HepG2 (cell line): ENCODE measurements around the gene CHEK2. TPM values are rescaled to one million over a fixed set of nuclear protein-coding genes. Genes with fewer than 3 reads are reported as not detected.

ENCODE experiments used
- ATAC-seq: fragments of 200-7000 bp; cut with Tn5 transposase; 3 replicates; pipeline ENCODE4 v1.9.1; 2020; ENCODE audit warnings: mild to moderate bottlenecking, moderate library complexity
- BruUV-seq: library from RNA; stranded (reverse); fragments of 400-500 nt; replicated peaks from 2 replicates; lab custom pipeline; 2021; lab: Mats Ljungman, UMichigan
- CTCF ChIA-PET: fragments of 300-600 bp; formaldehyde crosslinking; extraction: SDS; loops from one replicate; lab custom pipeline; 2021; ENCODE audit warnings: low total read pairs, inconsistent platforms, low intra/inter-chr PET ratio; lab: Yijun Ruan, JAX
- POLR2A ChIA-PET: fragments of 350-600 bp; sonication (Branson Sonifier 250); formaldehyde crosslinking; loops from one replicate; lab custom pipeline; 2020; ENCODE audit warnings: antibody characterized with exemption, inconsistent platforms; lab: Yijun Ruan, JAX
- DNase-seq: peaks from one replicate; pipeline ENCODE4 v3.0.0-alpha.2; 2015; ENCODE audit warnings: low spot score
- FAIRE-seq: peaks from 3 replicates; lab custom pipeline; 2011; peaks lifted over from hg19 to GRCh38; lab: Jason Lieb, UNC
- H2AFZ ChIP-seq: one replicate; pipeline ENCODE4 v1.6.1; 2011; ENCODE audit warnings: low read length, inconsistent platforms
- H3K27ac ChIP-seq: fragments of 300-600 bp; 3 replicates; pipeline ENCODE4 v1.8.0; 2011; ENCODE audit warnings: mixed run types, mild to moderate bottlenecking, mixed read lengths, low read length, inconsistent platforms; ENCODE audit not compliant: insufficient read depth; ENCODE audit errors: extremely low read length
- H3K27me3 ChIP-seq, 2 experiments: fragments of 200-600 bp in 1 of 2; 2 replicates in 1 of 2; 3 replicates in 1 of 2; pipeline versions ENCODE4 v1.6.0 to v1.8.0; 2011; ENCODE audit warnings: low read length in 2 of 2, mild to moderate bottlenecking in 2 of 2, moderate library complexity in 2 of 2, inconsistent platforms in 1 of 2; ENCODE audit not compliant: insufficient read depth in 2 of 2, control insufficient read depth in 1 of 2
- H3K36me3 ChIP-seq, 2 experiments: fragments of 200-600 bp in 1 of 2; replicated peaks in 1 of 2; 2 replicates in 1 of 2; 3 replicates in 1 of 2; pipeline versions ENCODE4 v1.5.1 to v1.8.0; 2011; ENCODE audit warnings: low read length in 2 of 2, inconsistent platforms in 1 of 2; ENCODE audit not compliant: insufficient read depth in 2 of 2, control insufficient read depth in 1 of 2
- H3K4me1 ChIP-seq: 2 replicates; pipeline ENCODE4 v1.5.1; 2012; ENCODE audit warnings: low read length, inconsistent platforms; ENCODE audit not compliant: insufficient read depth
- H3K4me2 ChIP-seq: 2 replicates; pipeline ENCODE4 v1.6.0; 2011; ENCODE audit warnings: low read depth, low read length, inconsistent platforms
- H3K4me3 ChIP-seq, 3 experiments: fragments of 200-600 bp in 1 of 3; sonication (generic), shearing (Covaris generic) in 1 of 3; replicated peaks in 1 of 3; 2 replicates each; pipeline ENCODE4 v1.5.1; 2011 to 2016; ENCODE audit warnings: low read length in 3 of 3, inconsistent platforms in 2 of 3, low read depth in 2 of 3, mild to moderate bottlenecking in 2 of 3, control low read depth in 1 of 3, mixed read lengths in 1 of 3; ENCODE audit not compliant: insufficient read depth in 1 of 3
- H3K79me2 ChIP-seq: one replicate; pipeline ENCODE4 v1.6.1; 2011; ENCODE audit warnings: low read length, inconsistent platforms; ENCODE audit not compliant: insufficient read depth
- H3K9ac ChIP-seq: 2 replicates; pipeline ENCODE4 v1.6.0; 2011; ENCODE audit warnings: mild to moderate bottlenecking, low read depth, low read length, inconsistent platforms; ENCODE audit not compliant: insufficient read depth
- H3K9me3 ChIP-seq: 2 replicates; pipeline ENCODE4 v1.5.1; 2012; ENCODE audit warnings: mild to moderate bottlenecking, low read length
- H4K20me1 ChIP-seq: 2 replicates; pipeline ENCODE4 v1.6.0; 2011; ENCODE audit warnings: inconsistent platforms, mild to moderate bottlenecking, low read length, moderate library complexity; ENCODE audit not compliant: insufficient read depth
- AHR ChIP-seq: IDR thresholded peaks from 2 replicates; pipeline ENCODE4 v1.6.1; 2018; ENCODE audit warnings: missing genetic modification reagents, missing compliant biosample characterization
- ARNTL ChIP-seq: sonication (generic); formaldehyde crosslinking; IDR thresholded peaks from 2 replicates; pipeline ENCODE4 v1.4.0; 2020; ENCODE audit warnings: mild to moderate bottlenecking, missing genetic modification reagents
- CAMTA2 ChIP-seq: sonication (generic); formaldehyde crosslinking; IDR thresholded peaks from 2 replicates; pipeline ENCODE4 v1.4.0; 2020; ENCODE audit warnings: mild to moderate bottlenecking, missing genetic modification reagents, borderline replicate concordance
- MLXIP ChIP-seq: sonication (generic); formaldehyde crosslinking; IDR thresholded peaks from 2 replicates; pipeline ENCODE4 v1.9.0; 2021; ENCODE audit warnings: missing genetic modification reagents, borderline replicate concordance
- MXI1 ChIP-seq: IDR thresholded peaks from 3 replicates; pipeline ENCODE4 v1.6.1; 2012; ENCODE audit warnings: low read depth, low read length, inconsistent platforms, borderline replicate concordance
- NFRKB ChIP-seq: fragments of 450-650 bp; IDR thresholded peaks from 2 replicates; pipeline ENCODE4 v1.6.1; 2017
- RBFOX2 ChIP-seq: fragments of 200-400 bp; formaldehyde crosslinking; IDR thresholded peaks from 2 replicates; pipeline ENCODE4 v1.6.1; 2017; ENCODE audit warnings: low read depth, mild to moderate bottlenecking, low read length
- RCOR2 ChIP-seq: IDR thresholded peaks from 2 replicates; pipeline ENCODE4 v1.6.1; 2016; ENCODE audit warnings: missing biosample characterization, missing genetic modification reagents
- RELA ChIP-seq: sonication (generic); formaldehyde crosslinking; IDR thresholded peaks from 2 replicates; pipeline ENCODE4 v1.4.0; 2020; ENCODE audit warnings: missing genetic modification reagents
- SOX6 ChIP-seq, 2 experiments: fragments of 450-650 bp in 1 of 2; sonication (generic) in 1 of 2; formaldehyde crosslinking in 1 of 2; IDR thresholded peaks; 2 replicates each; pipeline versions ENCODE4 v1.4.0 to v1.6.1; 2017 to 2020; ENCODE audit warnings: antibody characterized with exemption in 1 of 2, mild to moderate bottlenecking in 1 of 2, missing genetic modification reagents in 1 of 2
- ZFP1 ChIP-seq: IDR thresholded peaks from 2 replicates; pipeline ENCODE4 v1.6.1; 2016
- ZNF296 ChIP-seq: sonication (generic); formaldehyde crosslinking; conservative IDR thresholded peaks from 2 replicates; pipeline ENCODE4 v1.5.0; 2020; ENCODE audit warnings: mild to moderate bottlenecking, missing genetic modification reagents
- ZNF501 ChIP-seq: sonication (generic); formaldehyde crosslinking; IDR thresholded peaks from 2 replicates; pipeline ENCODE4 v1.5.1; 2020; ENCODE audit warnings: mild to moderate bottlenecking, moderate library complexity, missing genetic modification reagents
- ZNF687 ChIP-seq: sonication (generic); formaldehyde crosslinking; IDR thresholded peaks from 2 replicates; pipeline ENCODE4 v1.5.1; 2020; ENCODE audit warnings: mild to moderate bottlenecking, missing genetic modification reagents, moderate library complexity
- ZSCAN12 ChIP-seq: sonication (generic); formaldehyde crosslinking; IDR thresholded peaks from 2 replicates; pipeline ENCODE4 v1.9.0; 2021; ENCODE audit warnings: mild to moderate bottlenecking, missing genetic modification reagents
- ZUFSP ChIP-seq: sonication (generic); formaldehyde crosslinking; IDR thresholded peaks from 2 replicates; pipeline ENCODE4 v1.9.0; 2021; ENCODE audit warnings: missing genetic modification reagents, mild to moderate bottlenecking, borderline replicate concordance
- WGBS: methylation state at CpG from one replicate; pipeline ENCODE4 v1.1.6; 2017; ENCODE audit warnings: low lambda C conversion rate; 5-methylcytosine and 5-hydroxymethylcytosine counted together
- in situ Hi-C: cut with HindIII; loops from 2 replicates; pipeline ENCODE4 v1.10.0; 2017; ENCODE audit warnings: low pct_unique_long_range_greater_than_20kb; ENCODE audit not compliant: extremely low pct_ligation_motif_present
- intact Hi-C: fragments of 100-400 bp; cut with micrococcal nuclease; formaldehyde crosslinking; loops from one replicate; pipeline ENCODE4 v1.10.0; 2022; ENCODE audit not compliant: unreplicated experiment
- polyA plus RNA-seq, 8 experiments: library from polyadenylated mRNA; depleted of rRNA in 3 of 8; stranded (reverse) in 7 of 8; unstranded in 1 of 8; fragments of >200 nt; fragmentation: Illumina TruSeq in 4 of 8; extraction: Trizol in 4 of 8; gene quantifications; 2 replicates each; pipeline versions ENCODE4 v1.2.1 to v1.2.3, GENCODE V29; 2011 to 2016; ENCODE audit warnings: low read depth in 4 of 8, missing spikeins in 1 of 8, mixed read lengths in 1 of 8; ENCODE audit not compliant: insufficient read depth in 1 of 8
- total RNA-seq, 5 experiments: library from RNA; depleted of rRNA; stranded (reverse); fragments of >200 nt; fragmentation: Illumina TruSeq; extraction: Trizol; gene quantifications; 2 replicates each; pipeline ENCODE4 v1.2.3, GENCODE V29; 2016; ENCODE audit warnings: low read depth in 1 of 5

The CHEK2 gene
- total and polyA plus RNA-seq, 2 of the 13 experiments (the other 11 are each of a cell fraction or from before 2014, with no cell fraction given) = 27.0 to 40.5 TPM

- TF ChIP-seq MLXIP (CRISPR knock-in tag) (no peak), RBFOX2 (no peak), ZSCAN12 (CRISPR knock-in tag) (no peak), ARNTL (no peak), ZNF296 (no peak), AHR (CRISPR knock-in tag) (no peak), RCOR2 (CRISPR knock-in tag) (no peak), SOX6 (IDR thresholded peaks at IDR 0.05) (no peak), SOX6 (CRISPR knock-in tag; IDR thresholded peaks at IDR 0.05) (no peak)
Measured at GRCh38 chr22:28715611-28716010, 26.0 kb downstream of the CHEK2 start (continued).

- no peak overlapping the region for H3K9ac ChIP-seq
- no peak overlapping the region for H2AFZ ChIP-seq
- intact Hi-C loops (no loop called here), in situ Hi-C loops (no loop called here)
- peaks cover 2 to 11% of the 10 kb centered on the region in 2 experiments; a peak in 4 of 5 replicates for H3K36me3 ChIP-seq
- H3K4me1 ChIP-seq = peaks cover 33% of the 10 kb centered on the region
- no peak overlapping the region for H3K4me2 ChIP-seq
- DNase-seq (no peak), FAIRE-seq (no peak), ATAC-seq (no peak)
- H3K9me3 ChIP-seq = no peaks in the 10 kb centered on the region
- H4K20me1 ChIP-seq = no peaks in the 10 kb centered on the region
- no peak overlapping the region for H3K27ac ChIP-seq
- H3K27me3 ChIP-seq = no peaks in the 10 kb centered on the region
- POLR2A ChIA-PET = no interaction called here
- CTCF ChIA-PET = no interaction called here
- H3K79me2 ChIP-seq = no peaks in the 10 kb centered on the region
- no TSS peak for BruUV-seq
- 97% methylated on average over 2 of the region's 2 CpGs for WGBS
- no peak overlapping the region for H3K4me3 ChIP-seq
- TF ChIP-seq ZFP1 (CRISPR knock-in tag) = no peak
- no peak for TF ChIP-seq ZUFSP (CRISPR knock-in tag)
- TF ChIP-seq CAMTA2 = no peak
- TF ChIP-seq ZNF687 (CRISPR knock-in tag) = no peak
- TF ChIP-seq RELA (CRISPR knock-in tag) = no peak
- no peak for TF ChIP-seq MXI1
- no peak for TF ChIP-seq NFRKB
- no peak for TF ChIP-seq ZNF501 (CRISPR knock-in tag)
Measured at GRCh38 chr22:28714043-28714628, 27.5 kb downstream of the CHEK2 start.
